IPS-NIHi11 (cell line): ENCODE data around the gene PPP1R3E.
"Not testable (repeated sequence)": the region's sequence is repeated elsewhere in the genome, so short reads cannot be mapped to it uniquely, and the experiment has no call there.

Experiments
- DNase-seq: peaks from one replicate; pipeline ENCODE4 v3.0.0; 2012; ENCODE audit warnings: mixed read lengths, low spot score

The PPP1R3E gene

GRCh38 chr14:23297611-23298277 lies 4.9 kb downstream of the PPP1R3E start:
- no peak for DNase-seq

GRCh38 chr14:23297096-23297495 lies 5.6 kb downstream of the PPP1R3E start:
- DNase-seq = no peak

- DNase-seq = no peak
Measured at GRCh38 chr14:23296012-23296777, 6.5 kb downstream of the PPP1R3E start.

GRCh38 chr14:23294734-23295561 lies 7.7 kb downstream of the PPP1R3E start:
- peak; percentile 23 for DNase-seq

GRCh38 chr14:23286902-23287479 lies 15.7 kb downstream of the PPP1R3E start:
- DNase-seq = no peak

- DNase-seq = peak; percentile 97
Measured at GRCh38 chr14:23286020-23286901, 16.4 kb downstream of the PPP1R3E start, which contains the start of gene HOMEZ. TSS of gene HOMEZ (minus strand) at chr14:23286132. CDS start at chr14:23285952, 180 bp downstream.

GRCh38 chr14:23285530-23286019 lies 17.1 kb downstream of the PPP1R3E start:
- DNase-seq = no peak

GRCh38 chr14:23284654-23285529 lies 17.8 kb downstream of the PPP1R3E start:
- DNase-seq = no peak

GRCh38 chr14:23281247-23281646 lies 21.4 kb downstream of the PPP1R3E start:
- DNase-seq = no peak

- DNase-seq = not testable (repeated sequence)
Measured at GRCh38 chr14:23277928-23278327, 24.7 kb downstream of the PPP1R3E start.

- DNase-seq = no peak
Measured at GRCh38 chr14:23277189-23277588, 25.5 kb downstream of the PPP1R3E start.

GRCh38 chr14:23275412-23275811 lies 27.2 kb downstream of the PPP1R3E start:
- DNase-seq = no peak

- no peak for DNase-seq
Measured at GRCh38 chr14:23269193-23269592, 33.5 kb downstream of the PPP1R3E start.

- not testable (repeated sequence) for DNase-seq
Measured at GRCh38 chr14:23260849-23261248, 41.8 kb downstream of the PPP1R3E start.

GRCh38 chr14:23259426-23259825 lies 43.2 kb downstream of the PPP1R3E start:
- DNase-seq = no peak

GRCh38 chr14:23258256-23258655 lies 44.4 kb downstream of the PPP1R3E start:
- no peak for DNase-seq

- peak; percentile 44 for DNase-seq
Measured at GRCh38 chr14:23252420-23253333, 50.0 kb downstream of the PPP1R3E start.

- DNase-seq = peak; percentile 42
Measured at GRCh38 chr14:23252006-23252405, 50.7 kb downstream of the PPP1R3E start.

- DNase-seq = no peak
Measured at GRCh38 chr14:23249824-23250223, 52.8 kb downstream of the PPP1R3E start.
